H1 (cell line): ENCODE results near the gene ZNF148. TPM values are rescaled to one million over a fixed set of nuclear protein-coding genes. Genes with fewer than 3 reads are reported as not detected.

ENCODE experiments used
- CTCF ChIA-PET: fragments of 300-600 bp; sonication (Branson Sonifier 250); formaldehyde crosslinking; loops from one replicate; lab custom pipeline; 2021; ENCODE audit not compliant: partially characterized antibody; lab: Charles Lee
- POLR2A ChIA-PET: fragments of 300-600 bp; sonication (Branson Sonifier 250); formaldehyde crosslinking; loops from one replicate; lab custom pipeline; 2021; ENCODE audit warnings: inconsistent platforms; ENCODE audit not compliant: partially characterized antibody; lab: Charles Lee
- DNase-seq, 2 experiments: peaks; one replicate each; pipeline versions ENCODE4 v3.0.0 to v3.0.0-alpha.2; 2010 to 2022; ENCODE audit warnings: low spot score in 2 of 2, low read depth in 1 of 2, mixed read lengths in 1 of 2
- FAIRE-seq: peaks from 2 replicates; lab custom pipeline; 2011; peaks lifted over from hg19 to GRCh38; lab: Jason Lieb, UNC
- H2AFZ ChIP-seq: 2 replicates; pipeline ENCODE4 v1.8.1; 2012; ENCODE audit warnings: low read length, inconsistent platforms
- H2AK5ac ChIP-seq: 2 replicates; pipeline ENCODE4 v1.6.1; 2013; ENCODE audit warnings: low read depth, low read length
- H2BK120ac ChIP-seq: replicated peaks from 2 replicates; pipeline ENCODE3; 2013; ENCODE audit warnings: low read depth, low read length, inconsistent platforms
- H2BK12ac ChIP-seq: 2 replicates; pipeline ENCODE4 v1.6.1; 2013; ENCODE audit warnings: low read depth, low read length
- H2BK15ac ChIP-seq: 2 replicates; pipeline ENCODE4 v1.6.1; 2013; ENCODE audit warnings: low read length
- H2BK20ac ChIP-seq: 2 replicates; pipeline ENCODE4 v1.6.1; 2013; ENCODE audit warnings: low read length
- H2BK5ac ChIP-seq: 2 replicates; pipeline ENCODE4 v1.6.1; 2013; ENCODE audit warnings: low read depth, low read length
- H3K14ac ChIP-seq: 2 replicates; pipeline ENCODE4 v1.6.1; 2013; ENCODE audit warnings: inconsistent platforms; ENCODE audit not compliant: insufficient read length
- H3K18ac ChIP-seq: 2 replicates; pipeline ENCODE4 v1.6.1; 2013; ENCODE audit warnings: low read length; ENCODE audit errors: extremely low read depth
- H3K23ac ChIP-seq: 2 replicates; pipeline ENCODE4 v1.6.1; 2013; ENCODE audit warnings: inconsistent platforms; ENCODE audit not compliant: insufficient read length
- H3K23me2 ChIP-seq: 2 replicates; pipeline ENCODE4 v1.6.1; 2013; ENCODE audit warnings: low read depth, low read length
- H3K27ac ChIP-seq: 2 replicates; pipeline ENCODE4 v1.6.1; 2011; ENCODE audit warnings: low read depth, low read length, inconsistent platforms
- H3K27me3 ChIP-seq, 4 experiments: replicated peaks in 1 of 4; 1 replicate in 1 of 4; 2 replicates in 3 of 4; pipeline versions ENCODE4 v1.6.1 to v1.8.1; 2011 to 2013; ENCODE audit warnings: low read length in 3 of 4, mild to moderate bottlenecking in 3 of 4, inconsistent platforms in 2 of 4, mixed read lengths in 2 of 4, moderate library complexity in 1 of 4; ENCODE audit not compliant: control insufficient read depth in 3 of 4, insufficient read depth in 3 of 4; ENCODE audit errors: extremely low read depth in 1 of 4
- H3K36me3 ChIP-seq, 4 experiments: 2 replicates each; pipeline versions ENCODE4 v1.6.1 to v1.8.1; 2011 to 2013; ENCODE audit warnings: mild to moderate bottlenecking in 4 of 4, low read length in 3 of 4, moderate library complexity in 2 of 4, control low read depth in 1 of 4, inconsistent platforms in 1 of 4; ENCODE audit not compliant: insufficient read depth in 4 of 4, control insufficient read depth in 2 of 4
- H3K4ac ChIP-seq: replicated peaks from 2 replicates; pipeline ENCODE3; 2013; ENCODE audit warnings: low read length, low read depth, mixed read lengths, inconsistent platforms; ENCODE audit not compliant: insufficient read length
- H3K4me1 ChIP-seq, 4 experiments: replicated peaks in 1 of 4; 1 replicate in 1 of 4; 2 replicates in 3 of 4; pipeline versions ENCODE4 v1.6.1 to v1.8.1; 2011 to 2013; ENCODE audit warnings: low read length in 3 of 4, inconsistent platforms in 2 of 4, mixed read lengths in 1 of 4; ENCODE audit not compliant: insufficient read depth in 4 of 4, control insufficient read depth in 3 of 4
- H3K4me2 ChIP-seq, 2 experiments: 2 replicates each; pipeline versions ENCODE4 v1.6.1 to v1.8.1; 2011 to 2013; ENCODE audit warnings: low read depth in 2 of 2, low read length in 2 of 2, control low read depth in 1 of 2, inconsistent platforms in 1 of 2, mild to moderate bottlenecking in 1 of 2; ENCODE audit not compliant: insufficient read depth in 1 of 2
- H3K4me3 ChIP-seq, 4 experiments: fragments of 200-600, 300-600 bp in 1 of 4; sonication (generic), shearing (Covaris generic), sonication (Bioruptor Twin) in 1 of 4; 2 replicates each; pipeline versions ENCODE4 v1.5.1 to v1.8.1; 2011 to 2016; ENCODE audit warnings: low read length in 4 of 4, low read depth in 3 of 4, control low read depth in 2 of 4, inconsistent platforms in 2 of 4, mild to moderate bottlenecking in 2 of 4, mixed read lengths in 1 of 4, moderate library complexity in 1 of 4; ENCODE audit not compliant: insufficient read depth in 2 of 4; ENCODE audit errors: extremely low read depth in 1 of 4
- H3K56ac ChIP-seq: replicated peaks from 2 replicates; pipeline ENCODE3; 2013; ENCODE audit warnings: low read depth, mild to moderate bottlenecking, mixed read lengths, low read length, inconsistent platforms; ENCODE audit not compliant: insufficient read length
- H3K79me1 ChIP-seq: 2 replicates; pipeline ENCODE4 v1.6.1; 2013; ENCODE audit warnings: low read depth, low read length, control low read depth
- H3K79me2 ChIP-seq, 2 experiments: 2 replicates each; pipeline versions ENCODE4 v1.6.1 to v1.8.1; 2012 to 2013; ENCODE audit warnings: low read length in 2 of 2, mild to moderate bottlenecking in 2 of 2, inconsistent platforms in 1 of 2; ENCODE audit not compliant: insufficient read depth in 2 of 2, control insufficient read depth in 1 of 2
- H3K9ac ChIP-seq, 4 experiments: replicated peaks in 1 of 4; 1 replicate in 1 of 4; 2 replicates in 3 of 4; pipeline versions ENCODE4 v1.6.1 to v1.8.1; 2011 to 2013; ENCODE audit warnings: low read depth in 3 of 4, low read length in 3 of 4, control low read depth in 2 of 4, mild to moderate bottlenecking in 2 of 4, moderate library complexity in 2 of 4, inconsistent platforms in 1 of 4; ENCODE audit errors: extremely low read depth in 1 of 4
- H3K9me3 ChIP-seq, 2 experiments: 2 replicates each; pipeline versions ENCODE4 v1.6.1 to v1.8.1; 2012 to 2013; ENCODE audit warnings: mild to moderate bottlenecking in 2 of 2, moderate library complexity in 2 of 2, control low read depth in 1 of 2, inconsistent platforms in 1 of 2, low read depth in 1 of 2, low read length in 1 of 2, mixed read lengths in 1 of 2; ENCODE audit not compliant: insufficient read depth in 2 of 2
- H4K20me1 ChIP-seq, 2 experiments: replicated peaks in 1 of 2; 2 replicates each; pipeline versions ENCODE3 to v1.8.1; 2011 to 2013; ENCODE audit warnings: inconsistent platforms in 2 of 2, low read length in 2 of 2, mild to moderate bottlenecking in 1 of 2; ENCODE audit not compliant: insufficient read depth in 2 of 2, control insufficient read depth in 1 of 2
- H4K5ac ChIP-seq: 2 replicates; pipeline ENCODE4 v1.6.1; 2013; ENCODE audit warnings: low read length, low read depth, mixed read lengths, inconsistent platforms; ENCODE audit not compliant: insufficient read length
- H4K8ac ChIP-seq: 2 replicates; pipeline ENCODE4 v1.8.0; 2013; ENCODE audit warnings: mild to moderate bottlenecking, moderate library complexity, low read length, inconsistent platforms; ENCODE audit not compliant: insufficient read depth; ENCODE audit errors: extremely low read depth
- H4K91ac ChIP-seq: replicated peaks from 2 replicates; pipeline ENCODE3; 2013; ENCODE audit warnings: low read length, mixed read lengths, inconsistent platforms; ENCODE audit not compliant: insufficient read length
- ATF2 ChIP-seq: IDR thresholded peaks from 2 replicates; pipeline ENCODE4 v1.6.1; 2012; ENCODE audit warnings: low read length, inconsistent platforms
- BCL11A ChIP-seq, 2 experiments: IDR thresholded peaks; one replicate each; pipeline ENCODE4 v1.6.1; 2011; ENCODE audit warnings: low read depth in 2 of 2, low read length in 2 of 2, mild to moderate bottlenecking in 2 of 2
- CBX8 ChIP-seq: fragments of 300-800, 300-1000 bp; sonication (generic); IDR thresholded peaks from 2 replicates; pipeline ENCODE4 v1.7.1; 2016; ENCODE audit warnings: low read depth, low read length, borderline replicate concordance
- CHD2 ChIP-seq: IDR thresholded peaks from 2 replicates; pipeline ENCODE4 v1.6.1; 2012; ENCODE audit warnings: low read length, improper control_type of control experiment
- GTF2F1 ChIP-seq: IDR thresholded peaks from 2 replicates; pipeline ENCODE4 v1.6.1; 2012; ENCODE audit warnings: low read depth, low read length, improper control_type of control experiment, borderline replicate concordance
- HDAC6 ChIP-seq: IDR thresholded peaks from one replicate; pipeline ENCODE4 v1.7.1; 2012; ENCODE audit warnings: low read depth, mild to moderate bottlenecking, inconsistent platforms, low read length, moderate library complexity
- RXRA ChIP-seq: IDR thresholded peaks from 2 replicates; pipeline ENCODE4 v1.6.1; 2011; ENCODE audit warnings: low read depth, mild to moderate bottlenecking, low read length, moderate library complexity; ENCODE audit not compliant: insufficient read depth
- TAF7 ChIP-seq: optimal IDR thresholded peaks from 2 replicates; pipeline ENCODE3; 2011; ENCODE audit warnings: low read depth, mild to moderate bottlenecking, inconsistent platforms, low read length, moderate library complexity, borderline replicate concordance
- WGBS, 2 experiments: shearing (Covaris generic) in 1 of 2; methylation state at CpG; one replicate each; pipeline versions ENCODE4 v1.1.6 to v1.1.7; 2013 to 2015; ENCODE audit warnings: low lambda C conversion rate in 2 of 2, mixed read lengths in 2 of 2, inconsistent platforms in 1 of 2, low coverage in 1 of 2, missing lambda C conversion rate in 1 of 2; ENCODE audit not compliant: insufficient replicate concordance in 2 of 2, insufficient coverage in 1 of 2, insufficient read length in 1 of 2; ENCODE audit errors: extremely low coverage in 1 of 2, missing lambda C conversion rate in 1 of 2; 5-methylcytosine and 5-hydroxymethylcytosine counted together
- polyA plus RNA-seq, 7 experiments: library from polyadenylated mRNA; depleted of rRNA in 3 of 7; stranded (reverse) in 5 of 7; unstranded in 2 of 7; fragments of >200 nt in 5 of 7; fragments of 200-250 nt in 2 of 7; gene quantifications; 1 replicate in 5 of 7; 2 replicates in 1 of 7; 4 replicates in 1 of 7; pipeline versions ENCODE4 v1.2.1 to v1.2.3, GENCODE V29; 2011 to 2013; ENCODE audit warnings: missing spikeins in 2 of 7, mixed read lengths in 2 of 7
- total RNA-seq: library from RNA; stranded (reverse); fragmentation: NEBNext Ultra II Directional; extraction: Animal tissue kit (Norgen Biotek cat#: 25700); gene quantifications from 2 replicates; pipeline ENCODE4 v1.2.1, GENCODE V29; 2021

The ZNF148 gene
- total and polyA plus RNA-seq, 2 of the 8 experiments (the other 6 are each of a cell fraction or from before 2014, with no cell fraction given) = 3.7 to 22.6 TPM

- ChIA-PET CTCF (interaction anchor here (1.0 kb wide), 1 partner anchor 10 kb away, joined by 3 read pairs; no protein-coding TSS in a partner anchor), POLR2A (interaction anchor here (0.5 kb wide), 1 partner anchor 156 kb away, joined by 3 read pairs; no protein-coding TSS in a partner anchor)
- H3K9me3 ChIP-seq = no peaks in the 10 kb centered on the region
- WGBS, 2 experiments = 87% methylated on average over 3 of the region's 3 CpGs; no CpG with 5 or more reads in 1 of the 2 experiments
- H2AFZ ChIP-seq = no peak overlapping the region
- peaks cover 0 to 2% (median 1%) of the 10 kb centered on the region in 4 experiments; a peak in 4 of 7 replicates for H3K4me1 ChIP-seq
- H2BK120ac ChIP-seq = no peak overlapping the region
- H3K27ac ChIP-seq = no peak overlapping the region
- no peak overlapping the region for H4K8ac ChIP-seq
- no peak overlapping the region for H4K91ac ChIP-seq
- H3K4me3 ChIP-seq = no peak overlapping the region
- H3K14ac ChIP-seq = no peak overlapping the region
- no peaks in the 10 kb centered on the region for H4K20me1 ChIP-seq
- no peaks in the 10 kb centered on the region for H3K23me2 ChIP-seq
- H3K36me3 ChIP-seq = no peaks in the 10 kb centered on the region
- H2BK15ac ChIP-seq = no peak overlapping the region
- no peak overlapping the region for H2BK20ac ChIP-seq
- no peak overlapping the region for H3K9ac ChIP-seq
- no peak overlapping the region for H3K56ac ChIP-seq
- H4K5ac ChIP-seq = no peak overlapping the region
- no peaks in the 10 kb centered on the region for H3K79me2 ChIP-seq
- DNase-seq (no peak), FAIRE-seq (no peak)
- H3K4ac ChIP-seq = no peak overlapping the region
- H2BK12ac ChIP-seq = no peak overlapping the region
- H2AK5ac ChIP-seq = no peak overlapping the region
- H3K18ac ChIP-seq = no peak overlapping the region
- H3K4me2 ChIP-seq = no peak overlapping the region
- no peaks in the 10 kb centered on the region for H3K79me1 ChIP-seq
- H3K23ac ChIP-seq = no peak overlapping the region
- H3K27me3 ChIP-seq = no peaks in the 10 kb centered on the region
- H2BK5ac ChIP-seq = no peak overlapping the region; the same call in 1 of the 2 replicates
- no peak for TF ChIP-seq BCL11A (IDR thresholded peaks at IDR 0.05; ENCODE audit: low read depth in 2 of 2, low read length in 2 of 2)
- no peak for TF ChIP-seq RXRA
- no peak for TF ChIP-seq GTF2F1
- no peak for TF ChIP-seq CBX8
- TF ChIP-seq CHD2 = no peak
- no peak for TF ChIP-seq HDAC6
- TF ChIP-seq ATF2 = no peak
- no peak for TF ChIP-seq TAF7
Measured at GRCh38 chr3:125221831-125222230, 153.3 kb downstream of the ZNF148 start.
